ENCODE measurements around the gene NTRK1. TPM values are rescaled to one million over a fixed set of nuclear protein-coding genes. Genes with fewer than 3 reads are reported as not detected.

NTRK1 gene
- total RNA-seq, 8 experiments from 2014 or later: 0.27 to 2.5 (median 0.61) TPM; not detected in 1

- H3K4me3 ChIP-seq: no peak overlapping the region
- no peak overlapping the region for H3K27ac ChIP-seq
- ATAC-seq (replicated peaks in 6 of 8): peak in 3 of 8 experiments; percentile 20 to 40 (median 37)
- in situ Hi-C loops (cut with MboI; ENCODE audit: low pct_unique_long_range_greater_than_20kb in 2 of 9, low sequenced_read_pairs in 9 of 9, unreplicated experiment in 9 of 9): no loop called here
- 29 to 92% (median 62%) methylated on average over 1 to 5 of the region's 5 CpGs; no CpG with 5 or more reads in 3 of the 10 experiments for WGBS, 10 experiments
- peaks cover 28 to 41% of the 10 kb centered on the region in 2 donors for H3K4me1 ChIP-seq (replicated peaks in 1 of 2)
Measured at GRCh38 chr1:156877433-156878170, 16.9 kb downstream of the NTRK1 start.

- WGBS, 10 experiments: 80 to 94% (median 91%) methylated on average over 1 to 12 of the region's 21 CpGs; no CpG with 5 or more reads in 6 of the 10 experiments
- H3K27ac ChIP-seq: no peak overlapping the region
- no peak for ATAC-seq (replicated peaks in 6 of 8)
- peaks cover 49 to 61% of the 10 kb centered on the region in 2 donors for H3K4me1 ChIP-seq (replicated peaks in 1 of 2)
- H3K4me3 ChIP-seq: no peak overlapping the region
- in situ Hi-C loops (cut with MboI; ENCODE audit: low pct_unique_long_range_greater_than_20kb in 2 of 9, low sequenced_read_pairs in 9 of 9, unreplicated experiment in 9 of 9): no loop called here
Measured at GRCh38 chr1:156879876-156880275, 19.2 kb downstream of the NTRK1 start.

- ATAC-seq (replicated peaks in 6 of 8): no peak
- in situ Hi-C loops (cut with MboI; ENCODE audit: low pct_unique_long_range_greater_than_20kb in 2 of 9, low sequenced_read_pairs in 9 of 9, unreplicated experiment in 9 of 9): no loop called here
- WGBS, 10 experiments: 40 to 58% methylated on average over 1 to 3 of the region's 5 CpGs; no CpG with 5 or more reads in 8 of the 10 experiments
- Histone ChIP-seq H3K4me3 (no peak overlapping the region), H3K4me1 (replicated peaks in 1 of 2) (peaks cover 46 to 56% of the 10 kb centered on the region in 2 donors), H3K27ac (no peak overlapping the region)
Measured at GRCh38 chr1:156880473-156880872, 19.8 kb downstream of the NTRK1 start.

GRCh38 chr1:156881101-156881500 is 20.4 kb downstream of the NTRK1 start:
- Histone ChIP-seq H3K4me1 (replicated peaks in 1 of 2) (peaks cover 42 to 52% of the 10 kb centered on the region in 2 donors), H3K27ac (no peak overlapping the region), H3K4me3 (no peak overlapping the region)
- 20 to 67% (median 50%) methylated on average over 1 to 6 of the region's 10 CpGs; no CpG with 5 or more reads in 3 of the 10 experiments for WGBS, 10 experiments
- in situ Hi-C loops (cut with MboI; ENCODE audit: low pct_unique_long_range_greater_than_20kb in 2 of 9, low sequenced_read_pairs in 9 of 9, unreplicated experiment in 9 of 9): no loop called here
- no peak for ATAC-seq (replicated peaks in 6 of 8)

GRCh38 chr1:156881663-156882062 is 21.0 kb downstream of the NTRK1 start:
- in situ Hi-C loops (cut with MboI; ENCODE audit: low pct_unique_long_range_greater_than_20kb in 2 of 9, low sequenced_read_pairs in 9 of 9, unreplicated experiment in 9 of 9): no loop called here
- 0 to 100% (median 71%) methylated on average over 1 to 4 of the region's 4 CpGs; no CpG with 5 or more reads in 5 of the 10 experiments for WGBS, 10 experiments
- H3K27ac ChIP-seq: no peak overlapping the region
- peak in 5 of 8 experiments; percentile 10 to 50 (median 22) for ATAC-seq (replicated peaks in 6 of 8)
- peaks cover 41 to 53% of the 10 kb centered on the region in 2 donors for H3K4me1 ChIP-seq (replicated peaks in 1 of 2)
- H3K4me3 ChIP-seq: no peak overlapping the region

- WGBS, 10 experiments: 70 to 100% (median 80%) methylated on average over 1 to 3 of the region's 3 CpGs; no CpG with 5 or more reads in 7 of the 10 experiments
- Histone ChIP-seq H3K27ac (no peak overlapping the region), H3K4me3 (no peak overlapping the region), H3K4me1 (replicated peaks in 1 of 2) (peaks cover 50 to 56% of the 10 kb centered on the region in 2 donors)
- peak in 5 of 8 experiments; percentile 18 to 55 (median 33) for ATAC-seq (replicated peaks in 6 of 8)
- in situ Hi-C loops (cut with MboI; ENCODE audit: low pct_unique_long_range_greater_than_20kb in 2 of 9, low sequenced_read_pairs in 9 of 9, unreplicated experiment in 9 of 9): no loop called here
Measured at GRCh38 chr1:156882543-156882942, 21.9 kb downstream of the NTRK1 start.

- Histone ChIP-seq H3K4me1 (replicated peaks in 1 of 2) (peaks cover 61 to 68% of the 10 kb centered on the region in 2 donors), H3K27ac (no peak overlapping the region), H3K4me3 (no peak overlapping the region)
- 0 to 50% (median 40%) methylated on average over 1 to 5 of the region's 7 CpGs; no CpG with 5 or more reads in 7 of the 10 experiments for WGBS, 10 experiments
- in situ Hi-C loops (cut with MboI; ENCODE audit: low pct_unique_long_range_greater_than_20kb in 2 of 9, low sequenced_read_pairs in 9 of 9, unreplicated experiment in 9 of 9): no loop called here
- no peak for ATAC-seq (replicated peaks in 6 of 8)
Measured at GRCh38 chr1:156883919-156884318, 23.3 kb downstream of the NTRK1 start.

GRCh38 chr1:156884560-156885184 is 24.0 kb downstream of the NTRK1 start:
- Histone ChIP-seq H3K27ac (no peak overlapping the region), H3K4me1 (replicated peaks in 1 of 2) (peaks cover 61 to 68% of the 10 kb centered on the region in 2 donors), H3K4me3 (no peak overlapping the region)
- WGBS, 10 experiments: 30 to 90% (median 46%) methylated on average over 2 to 10 of the region's 10 CpGs; no CpG with 5 or more reads in 4 of the 10 experiments
- in situ Hi-C loops (cut with MboI; ENCODE audit: low pct_unique_long_range_greater_than_20kb in 2 of 9, low sequenced_read_pairs in 9 of 9, unreplicated experiment in 9 of 9): no loop called here
- no peak for ATAC-seq (replicated peaks in 6 of 8)

GRCh38 chr1:156885314-156885713 is 24.6 kb downstream of the NTRK1 start:
- ATAC-seq (replicated peaks in 6 of 8): no peak
- H3K4me3 ChIP-seq: no peak overlapping the region
- in situ Hi-C loops (cut with MboI; ENCODE audit: low pct_unique_long_range_greater_than_20kb in 2 of 9, low sequenced_read_pairs in 9 of 9, unreplicated experiment in 9 of 9): no loop called here
- WGBS, 10 experiments: 20 to 60% methylated on average over 1 of the region's 1 CpG; no CpG with 5 or more reads in 8 of the 10 experiments
- no peak overlapping the region for H3K27ac ChIP-seq
- H3K4me1 ChIP-seq (replicated peaks in 1 of 2): peaks cover 67 to 68% of the 10 kb centered on the region in 2 donors

GRCh38 chr1:156885880-156886355 is 25.3 kb downstream of the NTRK1 start:
- in situ Hi-C loops (cut with MboI; ENCODE audit: low pct_unique_long_range_greater_than_20kb in 2 of 9, low sequenced_read_pairs in 9 of 9, unreplicated experiment in 9 of 9): no loop called here
- no peak overlapping the region for H3K27ac ChIP-seq
- 60 to 100% (median 67%) methylated on average over 2 to 9 of the region's 13 CpGs; no CpG with 5 or more reads in 3 of the 10 experiments for WGBS, 10 experiments
- ATAC-seq (replicated peaks in 6 of 8): no peak
- H3K4me1 ChIP-seq (replicated peaks in 1 of 2): peaks cover 67% of the 10 kb centered on the region in 2 donors
- H3K4me3 ChIP-seq: no peak overlapping the region

- H3K27ac ChIP-seq: peak overlapping the region; percentile 29 to 62
- in situ Hi-C loops (cut with MboI; ENCODE audit: low pct_unique_long_range_greater_than_20kb in 2 of 9, low sequenced_read_pairs in 9 of 9, unreplicated experiment in 9 of 9): no loop called here
Measured at GRCh38 chr1:156886583-156887281, 26.1 kb downstream of the NTRK1 start.

GRCh38 chr1:156887317-156887716 is 26.7 kb downstream of the NTRK1 start:
- ATAC-seq (replicated peaks in 6 of 8): peak in 5 of 8 experiments; percentile 43 to 73 (median 60)
- no CpG with 5 or more reads among the region's 3 CpGs for WGBS, 10 experiments
- in situ Hi-C loops (cut with MboI; ENCODE audit: low pct_unique_long_range_greater_than_20kb in 2 of 9, low sequenced_read_pairs in 9 of 9, unreplicated experiment in 9 of 9): no loop called here
- H3K4me1 ChIP-seq (replicated peaks in 1 of 2): peaks cover 53 to 57% of the 10 kb centered on the region in 2 donors
- no peak overlapping the region for H3K4me3 ChIP-seq
- peak overlapping the region; percentile 1 to 41 for H3K27ac ChIP-seq

More at GRCh38 chr1:156886583-156887281, 26.1 kb downstream of the NTRK1 start:
- Histone ChIP-seq H3K4me1 (replicated peaks in 1 of 2) (peaks cover 59 to 62% of the 10 kb centered on the region in 2 donors), H3K4me3 (no peak overlapping the region)
- ATAC-seq (replicated peaks in 6 of 8): peak in 6 of 8 experiments; percentile 11 to 46 (median 33)
- 0 to 67% (median 25%) methylated on average over 1 to 5 of the region's 6 CpGs; no CpG with 5 or more reads in 5 of the 10 experiments for WGBS, 10 experiments
